ENCODE results near the gene FABP3.

FABP3 gene

DNA sequence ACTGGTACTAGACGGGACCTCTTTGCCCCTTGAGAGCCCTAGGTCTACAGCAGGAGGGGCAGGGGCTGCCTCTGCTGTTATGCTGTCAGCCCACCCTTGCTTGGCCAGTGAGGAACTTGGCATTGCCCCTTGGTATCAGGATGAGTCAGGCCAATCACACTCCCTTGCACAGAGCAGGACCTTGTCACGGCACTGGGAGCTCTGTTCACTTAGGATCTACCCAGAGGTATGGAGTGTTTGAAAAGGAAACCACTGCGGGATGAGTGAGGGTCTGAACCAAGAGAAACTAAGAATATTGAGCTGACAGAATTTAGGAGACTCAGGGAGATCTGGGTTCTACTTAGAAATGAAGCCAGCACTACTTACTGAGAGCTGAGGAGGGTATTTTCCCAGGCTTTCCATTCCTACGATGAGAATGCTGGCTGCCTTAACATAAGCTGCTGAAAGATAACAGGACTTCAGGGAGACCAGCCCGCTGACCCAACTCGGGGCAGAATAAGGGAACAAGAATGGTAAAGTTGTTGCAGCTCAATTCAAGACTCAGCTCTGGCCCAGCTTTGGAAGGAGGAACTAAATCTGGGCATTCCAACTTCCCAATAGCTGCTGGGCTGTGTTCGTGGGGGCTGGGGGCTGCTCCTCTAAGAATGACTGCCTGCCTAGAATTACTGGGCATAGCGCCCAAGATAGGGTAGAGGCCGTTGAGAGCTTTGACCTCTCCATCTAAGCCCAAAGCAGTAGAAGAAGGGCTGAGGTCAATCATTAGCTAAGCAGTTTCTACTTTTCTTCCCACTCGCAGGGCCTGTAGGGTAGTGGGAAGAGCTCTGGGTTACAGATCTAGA is 1.5 kb downstream of the FABP3 start:
- DNase-seq: no peak

DNA sequence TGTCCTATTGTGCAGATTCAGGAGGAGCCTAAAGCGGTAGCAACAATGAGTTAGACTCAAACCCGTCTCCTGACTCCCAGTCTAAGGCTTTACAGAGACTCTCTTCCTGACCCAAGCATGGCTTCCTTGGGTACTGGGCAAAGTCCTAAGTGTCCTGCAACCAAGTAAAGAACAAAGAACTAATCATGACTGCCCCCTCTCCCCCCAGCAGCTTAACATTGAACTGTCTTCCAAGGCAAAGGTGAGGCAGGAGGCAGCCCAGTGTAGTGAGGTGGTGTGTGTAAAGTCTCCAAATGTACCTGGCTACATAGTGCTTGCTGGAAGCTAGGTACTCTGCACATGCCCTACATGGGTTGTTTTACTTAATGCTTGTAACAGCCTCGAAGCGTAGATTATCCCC is 2.3 kb downstream of the FABP3 start:
- DNase-seq: no peak

DNA sequence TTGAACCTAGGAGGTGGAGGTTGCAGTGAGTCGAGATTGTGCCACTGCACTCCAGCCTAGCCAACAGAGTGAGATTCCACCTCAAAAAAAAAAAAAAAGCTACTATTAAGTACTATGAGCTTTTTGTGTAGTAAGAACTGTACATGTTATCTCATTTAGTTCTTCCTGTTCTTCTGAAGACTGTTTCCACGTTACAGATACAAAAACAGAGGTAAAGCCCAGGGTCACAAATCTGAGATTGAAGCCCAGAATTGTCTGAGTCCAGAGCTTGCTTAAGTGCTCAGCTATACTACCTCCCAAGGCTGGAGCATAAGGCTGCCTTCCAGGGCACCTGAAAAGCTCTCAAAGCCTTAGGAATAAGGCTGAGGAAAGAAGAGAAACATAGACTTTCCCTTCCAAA is 2.9 kb downstream of the FABP3 start:
- no peak for DNase-seq

- DNase-seq: no peak
Measured at GRCh38 chr1:31368611-31369107, 4.2 kb downstream of the FABP3 start.

DNA sequence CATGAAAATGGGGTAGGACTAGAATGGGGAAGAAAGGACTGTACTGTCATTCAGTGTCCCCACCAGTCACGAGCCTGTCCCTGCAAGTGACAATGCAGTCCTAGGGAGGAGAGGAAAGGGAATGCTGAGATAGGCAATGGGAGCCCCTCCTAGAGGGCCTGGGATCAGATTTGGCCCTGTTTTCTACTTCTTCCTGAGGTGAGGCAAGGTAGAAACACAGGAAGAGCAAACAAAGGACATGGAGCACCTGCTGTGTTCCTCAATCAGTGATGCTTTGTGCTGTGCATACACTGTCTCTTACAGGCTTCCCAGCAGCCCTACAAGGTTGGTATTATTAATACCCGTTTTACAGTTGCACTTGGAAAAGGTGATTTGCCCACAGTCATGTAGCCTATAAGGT is 6.1 kb downstream of the FABP3 start:
- peak; percentile 64 for DNase-seq

DNA sequence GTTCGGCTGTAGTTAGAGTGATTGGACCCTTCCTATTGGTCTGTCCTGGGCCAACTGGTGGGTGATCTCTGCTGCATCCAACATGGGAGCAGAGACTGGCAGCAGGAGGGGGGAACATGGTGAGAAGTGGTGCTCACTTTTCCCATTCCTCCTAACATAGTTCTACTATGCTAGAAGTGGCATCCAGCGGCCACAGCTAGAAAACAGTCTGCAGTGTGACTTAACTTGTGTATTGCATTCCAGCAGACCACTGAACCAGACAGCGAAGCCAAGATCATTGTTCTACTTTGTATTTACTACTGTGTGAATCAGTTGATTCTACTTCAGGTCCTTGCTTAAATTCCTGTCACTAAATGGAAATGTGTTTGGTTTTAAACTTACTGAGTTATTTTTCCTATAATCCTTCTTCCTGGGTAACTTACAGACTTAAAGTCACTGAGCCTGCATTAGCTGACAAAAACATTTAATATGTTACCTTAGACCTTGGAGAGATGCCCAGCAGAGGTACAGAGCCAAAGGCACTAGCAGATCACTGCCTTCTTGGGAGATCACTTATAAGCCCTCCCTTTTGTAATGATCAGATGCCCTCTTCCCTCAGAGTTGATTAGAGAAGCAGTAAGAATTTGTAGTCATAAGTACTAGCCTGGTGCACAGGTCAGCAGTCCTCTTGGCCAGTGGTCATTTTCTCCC is 8.2 kb downstream of the FABP3 start:
- DNase-seq: no peak

DNA sequence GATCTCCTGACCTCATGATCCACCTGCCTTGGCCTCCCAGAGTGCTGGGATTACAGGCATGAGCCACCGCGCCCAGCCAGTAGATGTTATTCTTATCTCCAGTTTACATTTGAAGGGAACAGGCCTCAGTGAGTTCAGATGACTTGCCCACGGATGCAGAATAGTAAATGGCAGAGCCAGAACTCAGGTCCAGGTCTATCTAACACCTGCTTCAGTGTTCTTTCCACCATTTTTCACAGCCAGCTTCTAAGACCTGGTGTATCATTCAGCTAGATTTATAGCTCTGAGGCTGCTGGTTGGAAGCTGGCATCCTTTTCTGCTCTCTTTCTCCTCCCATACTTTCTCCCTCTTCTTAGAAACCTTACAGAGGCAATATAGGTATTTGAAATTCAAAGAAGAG is 10.8 kb downstream of the FABP3 start:
- no peak for DNase-seq

GRCh38 chr1:31361607-31362006 is 11.3 kb downstream of the FABP3 start:
- DNase-seq: no peak

DNA sequence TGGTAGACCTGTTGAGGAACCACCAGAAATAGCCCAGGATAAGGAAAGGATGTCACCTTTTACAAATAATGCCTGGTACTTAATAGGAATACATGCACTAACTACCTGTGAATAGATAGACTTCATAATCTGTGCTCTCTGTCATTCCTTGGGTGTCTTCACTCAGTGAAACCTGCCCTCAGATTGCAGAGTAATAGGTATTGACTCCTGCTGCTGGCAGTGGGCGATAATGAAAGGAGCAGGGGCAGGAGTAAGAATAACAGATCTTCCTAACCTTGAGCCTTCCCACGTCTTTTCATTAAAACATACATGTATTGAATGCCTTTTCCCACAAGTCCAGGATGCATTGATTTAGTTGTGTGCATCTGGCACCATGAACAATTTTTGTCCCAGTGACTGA is 16.4 kb downstream of the FABP3 start:
- no peak for DNase-seq

GRCh38 chr1:31354283-31354682 is 18.6 kb downstream of the FABP3 start:
- no peak for DNase-seq

DNA sequence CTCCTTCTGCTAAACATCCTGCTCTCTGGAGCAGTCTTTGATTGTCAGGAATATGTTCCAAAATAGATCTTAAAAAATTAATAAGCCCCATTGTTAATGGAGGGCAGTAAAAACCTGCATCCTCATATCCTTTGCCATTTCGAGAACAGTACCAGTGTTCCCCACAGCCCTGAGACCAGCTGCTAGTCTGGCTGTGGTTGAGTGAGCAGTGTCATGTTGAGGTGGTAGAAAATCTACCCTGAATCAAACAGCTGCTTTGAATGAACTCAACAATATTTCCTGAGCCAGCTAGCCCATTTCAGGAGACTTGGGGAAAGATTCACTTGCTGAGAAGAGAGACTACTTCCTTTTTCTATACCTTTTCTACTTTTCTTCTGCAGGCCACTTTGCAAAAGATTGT is 24.4 kb downstream of the FABP3 start:
- no peak for DNase-seq

DNA sequence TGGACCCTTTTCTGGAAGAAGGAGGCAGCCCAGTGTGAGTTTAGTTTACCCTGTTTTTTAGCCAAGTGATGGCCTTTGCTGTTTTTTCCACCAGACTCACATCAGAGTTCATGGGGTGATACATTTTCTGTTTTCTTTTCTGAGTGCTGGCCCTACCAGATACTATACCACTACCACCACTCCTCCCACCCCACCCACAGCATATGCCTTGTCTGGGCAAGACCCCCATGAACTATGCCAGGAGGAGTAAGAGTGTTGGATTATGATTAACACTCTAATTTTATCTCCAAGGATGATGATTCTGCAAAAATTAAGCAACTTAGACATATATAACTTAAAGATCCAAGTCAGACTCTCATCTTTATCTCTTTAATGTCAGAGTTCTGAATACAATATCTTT is 26.1 kb downstream of the FABP3 start:
- no peak for DNase-seq

DNA sequence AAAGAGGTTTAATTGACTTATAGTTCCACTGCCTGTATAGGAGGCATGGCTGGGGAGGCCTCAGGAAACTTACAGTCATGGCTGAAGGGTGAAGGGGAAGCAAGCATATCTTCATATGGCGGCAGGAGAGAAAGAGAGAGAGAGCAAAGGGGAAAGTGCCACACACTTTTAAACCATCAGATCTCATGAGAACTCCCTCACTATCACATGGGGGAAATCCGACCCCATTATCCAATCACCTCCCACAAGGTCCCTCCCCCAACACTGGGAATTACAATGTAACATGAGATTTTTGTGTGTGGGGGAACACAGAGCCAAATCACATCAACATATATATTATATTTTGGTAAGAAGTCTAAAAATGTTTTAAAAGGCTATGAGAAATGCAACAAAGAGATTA is 27.2 kb downstream of the FABP3 start:
- DNase-seq: no peak

- DNase-seq: no peak
Measured at GRCh38 chr1:31344503-31344902, 28.4 kb downstream of the FABP3 start.

GRCh38 chr1:31336687-31337467 is 36.0 kb downstream of the FABP3 start:
- no peak for DNase-seq

GRCh38 chr1:31335007-31335406 is 37.9 kb downstream of the FABP3 start:
- peak; percentile 21 for DNase-seq

DNA sequence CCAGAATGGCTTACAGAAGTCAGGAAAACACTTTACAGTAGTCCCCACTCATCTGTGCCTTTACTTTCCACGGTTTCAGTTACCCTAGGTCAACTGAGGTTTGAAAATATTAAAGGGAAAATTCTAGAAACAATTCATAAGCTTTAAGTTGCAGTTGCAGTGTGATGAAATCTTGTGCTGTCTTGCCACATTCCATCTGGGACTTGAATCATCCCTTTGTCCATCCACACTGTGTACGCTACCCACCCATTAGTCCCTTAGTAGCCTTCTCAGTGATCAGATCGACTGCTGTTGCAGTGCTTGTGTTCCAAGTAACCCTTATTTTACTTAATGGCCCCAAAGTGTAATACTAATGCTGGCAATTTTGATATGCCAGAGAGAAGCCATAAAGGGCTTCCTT is 45.5 kb downstream of the FABP3 start:
- no peak for DNase-seq

DNA sequence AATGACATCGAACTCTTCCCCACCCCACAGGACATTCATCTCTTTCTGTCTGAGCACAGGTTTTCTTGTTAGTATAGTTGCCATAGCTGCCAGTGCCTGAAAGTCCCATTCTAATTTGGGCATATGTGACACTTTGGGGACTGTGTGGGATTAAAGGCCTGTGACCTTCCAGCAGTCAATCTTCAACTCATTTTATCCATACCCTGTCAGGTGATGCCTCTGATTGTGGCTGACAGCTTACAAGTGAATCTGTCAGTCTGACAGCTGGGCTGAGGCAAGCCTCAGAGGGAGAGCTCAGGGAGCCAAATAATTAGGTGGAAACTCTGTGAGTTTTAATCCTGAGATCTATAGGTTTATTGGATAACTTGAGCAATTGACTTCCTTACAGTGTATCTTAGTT is 46.4 kb downstream of the FABP3 start:
- no peak for DNase-seq

GRCh38 chr1:31324992-31325391 is 47.9 kb downstream of the FABP3 start:
- no peak for DNase-seq

- DNase-seq: no peak
Measured at GRCh38 chr1:31324093-31324492, 48.8 kb downstream of the FABP3 start.

DNA sequence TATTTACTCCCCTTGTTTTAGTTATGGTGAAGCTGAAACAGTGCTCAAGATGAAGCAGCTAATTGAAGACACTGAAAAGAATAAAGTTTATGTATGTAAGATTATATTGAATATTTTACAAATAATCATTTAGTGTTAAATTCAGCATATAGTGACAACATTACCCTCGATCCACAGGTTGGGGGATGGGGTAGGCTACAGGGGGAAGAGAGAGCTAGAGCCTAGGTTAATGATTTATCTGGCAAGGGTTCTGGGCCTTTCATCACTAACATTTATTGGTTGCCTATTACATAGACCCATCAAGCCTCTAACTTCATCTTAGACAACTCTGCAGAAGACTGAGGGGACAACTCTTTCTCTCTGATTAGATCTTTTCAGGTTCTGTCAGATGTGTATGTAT is 54.7 kb downstream of the FABP3 start:
- DNase-seq: no peak

- no peak for DNase-seq
Measured at GRCh38 chr1:31315902-31316301, 57.0 kb downstream of the FABP3 start.

All from NCI-H146 (cell line).